ENCODE data around the gene PTPRO. TPM values are rescaled to one million over a fixed set of nuclear protein-coding genes. Genes with fewer than 3 reads are reported as not detected.

Gene PTPRO
- total RNA-seq, 1 donor = under 0.01 TPM

DNA sequence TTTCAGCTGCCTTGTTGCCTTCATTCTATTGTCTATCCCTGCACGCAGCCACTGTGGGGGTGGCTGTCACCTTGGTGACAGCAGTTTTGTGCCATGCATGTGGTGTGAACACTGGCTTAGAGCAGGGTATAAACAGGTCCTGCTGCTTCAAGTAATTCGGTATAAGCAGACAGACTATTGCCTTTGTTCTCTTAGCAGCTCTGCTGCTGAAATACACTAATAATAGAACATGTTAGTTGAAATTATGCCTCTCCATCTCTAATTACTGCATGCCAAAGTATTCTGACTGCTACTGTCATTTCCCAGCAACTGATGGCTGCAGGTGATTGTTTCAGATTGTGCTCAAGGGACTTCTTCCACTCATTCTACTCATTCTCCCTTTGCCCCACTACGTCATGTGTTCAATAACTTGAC lies 34.6 kb downstream of the PTPRO start:
- no peak for DNase-seq (ENCODE audit: insufficient read length, low spot score, missing footprints)

DNA sequence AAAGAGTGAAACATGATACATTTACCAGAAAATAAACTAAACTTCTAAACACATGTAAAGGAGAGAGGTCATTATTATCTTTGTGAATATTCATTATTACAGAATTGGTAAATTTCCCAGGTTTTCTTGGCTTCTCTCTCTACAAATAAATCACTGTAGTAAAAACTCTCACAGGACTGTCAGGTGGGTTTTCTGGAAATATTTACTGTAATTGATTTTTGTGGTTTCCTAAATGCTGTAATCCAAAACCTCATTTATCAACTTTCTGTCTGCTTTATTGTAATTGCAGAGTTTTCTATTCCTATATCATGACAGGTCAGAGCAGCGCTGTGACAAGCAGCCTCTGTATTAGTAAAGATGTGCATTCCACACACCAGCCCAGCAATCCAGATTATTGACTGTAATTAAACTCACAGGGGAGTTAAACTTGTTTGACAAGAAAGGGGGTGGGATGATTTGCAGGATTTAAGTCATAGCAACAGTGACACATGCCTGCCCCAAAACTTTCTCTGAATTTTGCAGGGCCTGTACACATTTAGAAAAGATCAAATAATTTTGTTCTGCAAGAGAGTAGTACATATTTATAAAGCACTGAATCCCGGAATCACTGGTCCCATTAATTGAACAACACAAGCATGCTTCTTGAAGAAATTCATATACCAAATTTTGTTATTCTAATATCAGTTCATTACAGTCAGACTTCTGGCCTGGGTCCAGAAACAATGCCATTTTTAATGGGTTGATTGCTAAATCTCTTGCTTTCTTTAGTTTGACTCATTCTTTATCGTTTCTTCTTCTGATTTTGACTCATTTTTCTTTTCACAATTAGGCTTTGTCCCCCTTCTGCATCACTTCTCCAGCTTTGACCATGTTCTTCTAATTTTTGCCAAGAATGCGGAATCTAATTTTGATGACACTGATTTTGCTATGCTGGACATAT lies 42.2 kb downstream of the PTPRO start:
- H3K79me2 ChIP-seq (ENCODE audit: insufficient read depth, low read length) = no peaks in the 10 kb centered on the region
- TF ChIP-seq, protein P1, sequence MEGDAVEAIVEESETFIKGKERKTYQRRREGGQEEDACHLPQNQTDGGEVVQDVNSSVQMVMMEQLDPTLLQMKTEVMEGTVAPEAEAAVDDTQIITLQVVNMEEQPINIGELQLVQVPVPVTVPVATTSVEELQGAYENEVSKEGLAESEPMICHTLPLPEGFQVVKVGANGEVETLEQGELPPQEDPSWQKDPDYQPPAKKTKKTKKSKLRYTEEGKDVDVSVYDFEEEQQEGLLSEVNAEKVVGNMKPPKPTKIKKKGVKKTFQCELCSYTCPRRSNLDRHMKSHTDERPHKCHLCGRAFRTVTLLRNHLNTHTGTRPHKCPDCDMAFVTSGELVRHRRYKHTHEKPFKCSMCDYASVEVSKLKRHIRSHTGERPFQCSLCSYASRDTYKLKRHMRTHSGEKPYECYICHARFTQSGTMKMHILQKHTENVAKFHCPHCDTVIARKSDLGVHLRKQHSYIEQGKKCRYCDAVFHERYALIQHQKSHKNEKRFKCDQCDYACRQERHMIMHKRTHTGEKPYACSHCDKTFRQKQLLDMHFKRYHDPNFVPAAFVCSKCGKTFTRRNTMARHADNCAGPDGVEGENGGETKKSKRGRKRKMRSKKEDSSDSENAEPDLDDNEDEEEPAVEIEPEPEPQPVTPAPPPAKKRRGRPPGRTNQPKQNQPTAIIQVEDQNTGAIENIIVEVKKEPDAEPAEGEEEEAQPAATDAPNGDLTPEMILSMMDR (IDR thresholded peaks at IDR 0.05; ENCODE audit: extremely low read depth, low read depth, low read length) = no peak
- H3K4me2 ChIP-seq (ENCODE audit: insufficient read depth, low read length) = no peak overlapping the region
- H3K4me3 ChIP-seq (ENCODE audit: insufficient read depth, low read length) = no peak overlapping the region
- H3K4me1 ChIP-seq (ENCODE audit: insufficient read depth, low read length) = no peaks in the 10 kb centered on the region
- no peaks in the 10 kb centered on the region for H3K27me3 ChIP-seq (ENCODE audit: insufficient read depth, low read length)
- no peaks in the 10 kb centered on the region for H3K36me3 ChIP-seq (ENCODE audit: insufficient read depth, low read length)
- DNase-seq (ENCODE audit: insufficient read length, low spot score, missing footprints) = no peak
- H3K9me3 ChIP-seq (ENCODE audit: low read depth, low read length) = no peaks in the 10 kb centered on the region
- H3K27ac ChIP-seq (ENCODE audit: low read depth, low read length) = no peak overlapping the region
- no peak overlapping the region for H2AFZ ChIP-seq (ENCODE audit: low read length)
- H4K20me1 ChIP-seq (ENCODE audit: insufficient read depth, low read length) = no peaks in the 10 kb centered on the region

More for the DNA sequence above, 34.6 kb downstream of the PTPRO start:
- Histone ChIP-seq H3K79me2 (ENCODE audit: insufficient read depth, low read length) (no peaks in the 10 kb centered on the region), H3K36me3 (ENCODE audit: insufficient read depth, low read length) (no peaks in the 10 kb centered on the region), H3K4me2 (ENCODE audit: insufficient read depth, low read length) (no peak overlapping the region), H3K4me3 (ENCODE audit: insufficient read depth, low read length) (no peak overlapping the region), H4K20me1 (ENCODE audit: insufficient read depth, low read length) (no peaks in the 10 kb centered on the region), H2AFZ (ENCODE audit: low read length) (no peak overlapping the region), H3K27ac (ENCODE audit: low read depth, low read length) (no peak overlapping the region), H3K9me3 (ENCODE audit: low read depth, low read length) (no peaks in the 10 kb centered on the region), H3K27me3 (ENCODE audit: insufficient read depth, low read length) (no peaks in the 10 kb centered on the region), H3K4me1 (ENCODE audit: insufficient read depth, low read length) (no peaks in the 10 kb centered on the region)
- TF ChIP-seq, protein P1 (IDR thresholded peaks at IDR 0.05; ENCODE audit: extremely low read depth, low read depth, low read length) = no peak

DNA sequence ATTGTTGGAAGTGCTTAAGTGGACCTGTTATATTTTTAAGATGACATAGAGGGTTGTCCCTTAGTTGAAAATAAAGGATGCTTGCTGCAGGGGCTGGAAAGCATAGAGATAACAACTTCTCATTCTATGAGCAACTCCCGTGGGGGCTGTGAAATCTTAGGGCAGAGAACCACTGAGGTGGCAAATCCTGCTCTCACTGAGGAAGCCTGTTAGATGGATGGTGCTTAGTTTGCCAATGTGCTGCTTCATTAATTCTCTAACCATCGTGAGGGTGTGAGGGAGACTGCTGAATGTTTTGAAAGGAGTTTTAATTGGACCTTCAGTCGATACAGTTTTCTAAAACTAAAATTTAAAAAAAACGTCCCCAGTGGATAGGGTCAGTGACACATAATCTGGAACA lies 46.5 kb downstream of the PTPRO start:
- H3K79me2 ChIP-seq (ENCODE audit: insufficient read depth, low read length) = no peaks in the 10 kb centered on the region
- no peaks in the 10 kb centered on the region for H3K27me3 ChIP-seq (ENCODE audit: insufficient read depth, low read length)
- no peak overlapping the region for H2AFZ ChIP-seq (ENCODE audit: low read length)
- H3K36me3 ChIP-seq (ENCODE audit: insufficient read depth, low read length) = no peaks in the 10 kb centered on the region
- DNase-seq (ENCODE audit: insufficient read length, low spot score, missing footprints) = no peak
- no peaks in the 10 kb centered on the region for H3K4me1 ChIP-seq (ENCODE audit: insufficient read depth, low read length)
- H3K9me3 ChIP-seq (ENCODE audit: low read depth, low read length) = no peaks in the 10 kb centered on the region
- H3K4me2 ChIP-seq (ENCODE audit: insufficient read depth, low read length) = no peak overlapping the region
- H3K4me3 ChIP-seq (ENCODE audit: insufficient read depth, low read length) = no peak overlapping the region
- TF ChIP-seq, protein P1 (IDR thresholded peaks at IDR 0.05; ENCODE audit: extremely low read depth, low read depth, low read length) = no peak
- no peaks in the 10 kb centered on the region for H4K20me1 ChIP-seq (ENCODE audit: insufficient read depth, low read length)
- no peak overlapping the region for H3K27ac ChIP-seq (ENCODE audit: low read depth, low read length)

DNA sequence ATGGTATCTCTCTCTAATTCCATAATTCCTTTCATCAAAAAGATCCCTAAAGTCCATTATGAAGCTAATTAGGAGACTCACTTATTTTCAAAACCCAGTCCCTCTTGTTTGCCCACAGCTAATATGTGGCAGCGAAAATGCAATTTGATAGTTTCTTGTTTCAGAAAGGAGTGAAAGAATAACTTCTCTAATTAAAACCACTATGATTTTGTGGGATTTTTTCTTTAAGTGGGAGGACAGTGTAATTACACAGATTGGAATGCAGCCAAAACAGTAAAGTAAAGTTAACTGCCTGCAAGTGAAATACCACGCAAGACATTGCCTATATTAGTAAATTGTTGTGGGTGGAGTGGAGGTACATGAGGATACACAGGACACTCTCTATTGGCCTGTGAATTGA lies 50.0 kb downstream of the PTPRO start:
- H3K36me3 ChIP-seq (ENCODE audit: insufficient read depth, low read length) = no peaks in the 10 kb centered on the region

More for the DNA sequence above, 50.0 kb downstream of the PTPRO start:
- H3K4me3 ChIP-seq (ENCODE audit: insufficient read depth, low read length) = no peak overlapping the region
- H3K4me1 ChIP-seq (ENCODE audit: insufficient read depth, low read length) = no peaks in the 10 kb centered on the region
- H2AFZ ChIP-seq (ENCODE audit: low read length) = no peak overlapping the region
- H3K27ac ChIP-seq (ENCODE audit: low read depth, low read length) = no peak overlapping the region
- H3K79me2 ChIP-seq (ENCODE audit: insufficient read depth, low read length) = no peaks in the 10 kb centered on the region
- H3K27me3 ChIP-seq (ENCODE audit: insufficient read depth, low read length) = no peaks in the 10 kb centered on the region
- no peak for DNase-seq (ENCODE audit: insufficient read length, low spot score, missing footprints)
- no peaks in the 10 kb centered on the region for H4K20me1 ChIP-seq (ENCODE audit: insufficient read depth, low read length)
- H3K9me3 ChIP-seq (ENCODE audit: low read depth, low read length) = no peaks in the 10 kb centered on the region
- no peak overlapping the region for H3K4me2 ChIP-seq (ENCODE audit: insufficient read depth, low read length)
- TF ChIP-seq, protein P1 (IDR thresholded peaks at IDR 0.05; ENCODE audit: extremely low read depth, low read depth, low read length) = no peak
